KMS-11 (cell line): ENCODE data around the gene FBXO38.

ENCODE experiments used
- H2AFZ ChIP-seq: fragments of 200-600 bp; sonication (generic); 2 replicates; pipeline ENCODE4 v1.6.1; 2016; ENCODE audit warnings: antibody characterized with exemption, mixed run types, low read depth
- H3K27ac ChIP-seq: fragments of 200-600 bp; sonication (generic); 2 replicates; pipeline ENCODE4 v1.6.1; 2016; ENCODE audit warnings: mild to moderate bottlenecking, mixed run types
- H3K27me3 ChIP-seq: fragments of 200-600 bp; sonication (generic); 2 replicates; pipeline ENCODE4 v1.6.1; 2017; ENCODE audit warnings: mild to moderate bottlenecking, low read depth, mixed run types, moderate library complexity; ENCODE audit not compliant: insufficient read depth
- H3K36me3 ChIP-seq: fragments of 200-600 bp; sonication (generic); 2 replicates; pipeline ENCODE4 v1.6.1; 2017; ENCODE audit warnings: mild to moderate bottlenecking, mixed run types; ENCODE audit not compliant: insufficient read depth
- H3K4me1 ChIP-seq: fragments of 200-600 bp; sonication (generic); 2 replicates; pipeline ENCODE4 v1.6.1; 2016; ENCODE audit warnings: mild to moderate bottlenecking, low read depth, mixed run types; ENCODE audit not compliant: poor library complexity, severe bottlenecking
- H3K4me2 ChIP-seq: fragments of 200-600 bp; sonication (generic); 2 replicates; pipeline ENCODE4 v1.7.0; 2016; ENCODE audit warnings: mild to moderate bottlenecking, mixed run types
- H3K4me3 ChIP-seq: fragments of 200-600 bp; sonication (generic); IDR thresholded peaks from 2 replicates; pipeline ENCODE4 v1.6.1; 2017; ENCODE audit warnings: low read depth, low read length, mixed read lengths; ENCODE audit not compliant: insufficient read depth
- H3K79me2 ChIP-seq: fragments of 200-600 bp; sonication (generic); 2 replicates; pipeline ENCODE4 v1.6.1; 2016; ENCODE audit warnings: low read depth, mixed run types; ENCODE audit not compliant: insufficient read depth
- H3K9ac ChIP-seq: fragments of 200-600 bp; sonication (generic); 2 replicates; pipeline ENCODE4 v1.6.1; 2016; ENCODE audit warnings: mild to moderate bottlenecking, mixed run types
- H4K20me1 ChIP-seq: fragments of 200-600 bp; sonication (generic); 2 replicates; pipeline ENCODE4 v1.6.1; 2016; ENCODE audit warnings: mild to moderate bottlenecking, mixed run types; ENCODE audit not compliant: insufficient read depth
- TF ChIP-seq, protein P1 (sequence below): fragments of 200-600 bp; sonication (generic); conservative IDR thresholded peaks from 2 replicates; pipeline ENCODE4 v1.6.1; 2017; ENCODE audit warnings: low read depth, mild to moderate bottlenecking, antibody characterized with exemption, low read length, moderate library complexity, mixed read lengths

Gene FBXO38

DNA sequence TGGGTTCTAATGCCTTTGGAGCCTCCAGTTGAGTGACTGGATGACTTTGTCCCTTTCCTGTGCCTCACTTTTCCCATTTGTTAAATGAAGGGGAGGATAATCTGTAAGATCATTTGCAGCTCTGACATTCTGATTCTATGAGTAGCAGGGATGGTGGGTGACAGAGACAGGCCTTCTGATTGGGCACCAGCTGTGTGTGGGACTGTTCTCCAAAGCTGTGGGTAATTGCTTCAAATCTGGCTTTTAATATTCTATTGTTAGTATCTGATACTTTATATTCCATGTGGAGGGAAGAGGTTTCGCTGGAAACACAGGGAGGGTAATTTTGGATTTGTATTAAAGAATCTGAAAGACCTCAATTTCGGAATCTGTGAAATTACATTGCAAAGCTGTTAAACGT is 102.7 kb downstream of the FBXO38 start:
- no peak overlapping the region for H3K4me3 ChIP-seq
- no peaks in the 10 kb centered on the region for H4K20me1 ChIP-seq
- H3K4me1 ChIP-seq: no peaks in the 10 kb centered on the region
- TF ChIP-seq, protein P1, sequence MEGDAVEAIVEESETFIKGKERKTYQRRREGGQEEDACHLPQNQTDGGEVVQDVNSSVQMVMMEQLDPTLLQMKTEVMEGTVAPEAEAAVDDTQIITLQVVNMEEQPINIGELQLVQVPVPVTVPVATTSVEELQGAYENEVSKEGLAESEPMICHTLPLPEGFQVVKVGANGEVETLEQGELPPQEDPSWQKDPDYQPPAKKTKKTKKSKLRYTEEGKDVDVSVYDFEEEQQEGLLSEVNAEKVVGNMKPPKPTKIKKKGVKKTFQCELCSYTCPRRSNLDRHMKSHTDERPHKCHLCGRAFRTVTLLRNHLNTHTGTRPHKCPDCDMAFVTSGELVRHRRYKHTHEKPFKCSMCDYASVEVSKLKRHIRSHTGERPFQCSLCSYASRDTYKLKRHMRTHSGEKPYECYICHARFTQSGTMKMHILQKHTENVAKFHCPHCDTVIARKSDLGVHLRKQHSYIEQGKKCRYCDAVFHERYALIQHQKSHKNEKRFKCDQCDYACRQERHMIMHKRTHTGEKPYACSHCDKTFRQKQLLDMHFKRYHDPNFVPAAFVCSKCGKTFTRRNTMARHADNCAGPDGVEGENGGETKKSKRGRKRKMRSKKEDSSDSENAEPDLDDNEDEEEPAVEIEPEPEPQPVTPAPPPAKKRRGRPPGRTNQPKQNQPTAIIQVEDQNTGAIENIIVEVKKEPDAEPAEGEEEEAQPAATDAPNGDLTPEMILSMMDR: no peak
- no peak overlapping the region for H3K4me2 ChIP-seq
- H3K79me2 ChIP-seq: no peaks in the 10 kb centered on the region
- H3K9ac ChIP-seq: no peak overlapping the region
- no peak overlapping the region for H2AFZ ChIP-seq
- no peaks in the 10 kb centered on the region for H3K36me3 ChIP-seq
- no peaks in the 10 kb centered on the region for H3K27me3 ChIP-seq
- no peak overlapping the region for H3K27ac ChIP-seq

DNA sequence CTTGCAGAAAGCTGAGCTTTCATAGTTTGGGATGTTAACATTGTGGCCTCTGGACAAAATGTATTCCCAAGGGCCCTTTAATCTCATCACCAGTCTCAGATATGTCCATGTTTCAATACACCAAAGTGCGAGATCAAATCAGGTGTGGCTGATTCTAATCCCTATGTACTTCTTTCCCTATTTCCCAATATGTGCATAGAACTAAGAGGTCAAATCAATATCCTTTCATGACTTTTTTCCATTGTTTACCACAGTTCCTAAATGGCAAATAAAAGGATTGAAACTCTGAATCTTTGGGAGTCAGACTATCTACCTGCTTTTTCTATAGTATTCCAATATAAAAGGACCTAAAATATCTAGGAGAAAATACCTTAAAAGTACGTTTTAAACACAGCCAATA is 105.0 kb downstream of the FBXO38 start:
- H3K79me2 ChIP-seq: no peaks in the 10 kb centered on the region
- no peaks in the 10 kb centered on the region for H3K27me3 ChIP-seq
- H3K27ac ChIP-seq: no peak overlapping the region
- H3K36me3 ChIP-seq: no peaks in the 10 kb centered on the region
- H3K4me1 ChIP-seq: no peaks in the 10 kb centered on the region
- H3K4me2 ChIP-seq: no peak overlapping the region
- H4K20me1 ChIP-seq: no peaks in the 10 kb centered on the region
- no peak overlapping the region for H2AFZ ChIP-seq
- TF ChIP-seq, protein P1: no peak
- H3K4me3 ChIP-seq: no peak overlapping the region
- H3K9ac ChIP-seq: no peak overlapping the region

DNA sequence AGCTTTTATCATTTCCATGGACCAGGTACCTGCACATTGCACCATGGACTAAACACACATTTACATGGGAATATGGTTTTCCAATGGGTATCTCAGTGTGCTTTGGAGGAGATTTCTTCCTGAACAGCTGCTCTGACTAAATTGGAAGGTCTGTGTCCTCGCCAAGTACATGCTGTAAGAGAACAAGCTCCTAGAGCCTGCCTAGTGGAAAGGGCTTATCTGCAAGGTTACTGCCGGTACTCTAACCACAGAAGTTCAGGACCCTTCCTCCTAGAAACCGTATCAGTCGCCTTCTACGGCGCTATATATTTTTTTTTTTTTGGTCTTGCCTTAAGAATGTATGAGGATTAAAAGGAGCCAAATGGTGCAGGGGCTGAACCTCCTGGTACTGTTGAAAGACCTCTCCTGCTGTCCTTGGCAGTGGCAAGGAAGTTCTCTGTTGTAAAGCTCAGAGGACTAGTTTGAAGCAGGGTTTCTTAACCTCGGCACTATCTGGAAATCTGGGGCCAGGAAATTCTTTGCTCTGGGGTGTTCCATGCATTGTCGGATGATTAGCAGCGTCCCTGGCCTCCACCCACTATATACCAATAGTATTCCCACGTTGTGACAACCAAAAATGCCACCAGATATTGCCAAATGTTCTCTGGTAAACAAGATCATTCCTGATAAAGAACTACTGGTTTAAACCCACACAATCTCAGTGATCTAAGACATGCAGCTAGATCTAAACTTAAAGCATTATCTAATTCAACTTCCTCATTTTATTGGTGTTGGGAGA is 107.4 kb downstream of the FBXO38 start:
- Histone ChIP-seq H3K4me2 (no peak overlapping the region), H3K27ac (no peak overlapping the region), H3K4me3 (no peak overlapping the region), H3K79me2 (no peaks in the 10 kb centered on the region), H3K27me3 (no peaks in the 10 kb centered on the region), H4K20me1 (no peaks in the 10 kb centered on the region), H3K4me1 (no peaks in the 10 kb centered on the region), H3K36me3 (no peaks in the 10 kb centered on the region), H2AFZ (no peak overlapping the region), H3K9ac (no peak overlapping the region)
- TF ChIP-seq, protein P1: no peak

DNA sequence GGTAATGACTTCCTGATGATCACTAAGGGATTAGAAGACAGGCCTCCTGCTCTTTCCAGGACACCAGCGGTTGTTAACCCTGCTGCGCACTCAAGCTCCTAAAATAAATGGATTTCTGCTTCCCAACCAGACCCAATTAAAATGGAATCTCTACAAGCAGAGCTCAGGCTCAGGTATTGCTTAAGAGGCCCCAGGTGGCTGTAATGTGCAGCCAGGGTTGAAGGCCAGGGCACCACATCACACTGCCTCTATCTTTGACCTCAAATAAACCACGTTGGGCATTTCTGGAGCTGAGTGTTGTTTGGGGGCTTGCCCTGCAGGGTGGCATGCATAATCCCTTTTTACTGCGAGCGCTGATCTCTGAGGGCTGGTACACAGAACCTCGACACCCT is 108.0 kb downstream of the FBXO38 start:
- Histone ChIP-seq H3K4me2 (no peak overlapping the region), H3K27ac (no peak overlapping the region), H3K79me2 (no peaks in the 10 kb centered on the region), H2AFZ (no peak overlapping the region), H3K36me3 (no peaks in the 10 kb centered on the region), H4K20me1 (no peaks in the 10 kb centered on the region), H3K4me3 (no peak overlapping the region), H3K4me1 (no peaks in the 10 kb centered on the region), H3K9ac (no peak overlapping the region), H3K27me3 (no peaks in the 10 kb centered on the region)
- TF ChIP-seq, protein P1: no peak
